HL-60 (cell line): ENCODE measurements around the gene NR3C1.

Source experiments
- DNase-seq, 2 experiments: peaks; one replicate each; pipeline ENCODE4 v3.0.0-alpha.2; 2010 to 2020; ENCODE audit warnings: low read depth in 1 of 2, low spot score in 1 of 2
- H3K27ac ChIP-seq: fragments of 250-450 bp; sonication (Bioruptor Pico); replicated peaks from 2 replicates; pipeline ENCODE4 v1.5.1; 2020; ENCODE audit warnings: mild to moderate bottlenecking, moderate library complexity
- H3K27me3 ChIP-seq: fragments of 250-450 bp; sonication (Bioruptor Pico); 2 replicates; pipeline ENCODE4 v1.5.1; 2021; ENCODE audit warnings: mild to moderate bottlenecking, moderate library complexity; ENCODE audit not compliant: insufficient read depth, poor library complexity, severe bottlenecking
- H3K4me3 ChIP-seq: replicated peaks from 2 replicates; pipeline ENCODE4 v1.5.1; 2011; ENCODE audit warnings: mild to moderate bottlenecking, control low read depth, low read length; ENCODE audit not compliant: insufficient read depth
- CTCF ChIP-seq: IDR thresholded peaks from one replicate; pipeline ENCODE4 v1.5.1; 2011; ENCODE audit warnings: low read length, control low read depth, inconsistent platforms; ENCODE audit not compliant: insufficient read depth
- GABPA ChIP-seq: IDR thresholded peaks from 2 replicates; pipeline ENCODE4 v1.6.1; 2012; ENCODE audit warnings: low read depth
- POLR2AphosphoS5 ChIP-seq: IDR thresholded peaks from 2 replicates; pipeline ENCODE4 v1.6.1; 2012; ENCODE audit warnings: low read depth
- SPI1 ChIP-seq: IDR thresholded peaks from 2 replicates; pipeline ENCODE4 v1.6.1; 2012; ENCODE audit warnings: low read depth, mild to moderate bottlenecking, borderline replicate concordance
- TF ChIP-seq, protein P1 (sequence below): IDR thresholded peaks from 2 replicates; pipeline ENCODE4 v1.6.1; 2012; ENCODE audit warnings: low read depth; ENCODE audit not compliant: insufficient replicate concordance

The NR3C1 gene

DNA sequence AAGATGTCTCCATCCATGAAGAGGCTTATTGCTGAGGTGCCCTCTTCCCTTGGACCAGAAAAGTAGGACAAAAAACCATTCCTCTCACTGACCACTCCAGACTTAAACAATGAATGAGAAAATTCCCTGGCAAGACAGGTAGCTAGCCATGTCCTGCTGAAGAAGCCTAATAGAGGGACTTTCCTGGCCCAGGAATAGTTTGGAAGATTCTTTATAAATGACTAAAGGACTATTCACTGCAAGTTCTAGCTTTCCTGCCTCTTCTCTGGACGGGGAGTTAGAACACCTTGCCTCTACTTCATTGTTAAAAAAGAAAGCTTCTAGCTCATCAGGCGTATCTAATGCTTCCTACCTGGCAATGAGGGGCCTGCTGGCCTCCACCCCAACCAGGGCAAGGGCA lies 153.6 kb downstream of the NR3C1 start:
- TF ChIP-seq SPI1: no peak
- TF ChIP-seq, protein P1, sequence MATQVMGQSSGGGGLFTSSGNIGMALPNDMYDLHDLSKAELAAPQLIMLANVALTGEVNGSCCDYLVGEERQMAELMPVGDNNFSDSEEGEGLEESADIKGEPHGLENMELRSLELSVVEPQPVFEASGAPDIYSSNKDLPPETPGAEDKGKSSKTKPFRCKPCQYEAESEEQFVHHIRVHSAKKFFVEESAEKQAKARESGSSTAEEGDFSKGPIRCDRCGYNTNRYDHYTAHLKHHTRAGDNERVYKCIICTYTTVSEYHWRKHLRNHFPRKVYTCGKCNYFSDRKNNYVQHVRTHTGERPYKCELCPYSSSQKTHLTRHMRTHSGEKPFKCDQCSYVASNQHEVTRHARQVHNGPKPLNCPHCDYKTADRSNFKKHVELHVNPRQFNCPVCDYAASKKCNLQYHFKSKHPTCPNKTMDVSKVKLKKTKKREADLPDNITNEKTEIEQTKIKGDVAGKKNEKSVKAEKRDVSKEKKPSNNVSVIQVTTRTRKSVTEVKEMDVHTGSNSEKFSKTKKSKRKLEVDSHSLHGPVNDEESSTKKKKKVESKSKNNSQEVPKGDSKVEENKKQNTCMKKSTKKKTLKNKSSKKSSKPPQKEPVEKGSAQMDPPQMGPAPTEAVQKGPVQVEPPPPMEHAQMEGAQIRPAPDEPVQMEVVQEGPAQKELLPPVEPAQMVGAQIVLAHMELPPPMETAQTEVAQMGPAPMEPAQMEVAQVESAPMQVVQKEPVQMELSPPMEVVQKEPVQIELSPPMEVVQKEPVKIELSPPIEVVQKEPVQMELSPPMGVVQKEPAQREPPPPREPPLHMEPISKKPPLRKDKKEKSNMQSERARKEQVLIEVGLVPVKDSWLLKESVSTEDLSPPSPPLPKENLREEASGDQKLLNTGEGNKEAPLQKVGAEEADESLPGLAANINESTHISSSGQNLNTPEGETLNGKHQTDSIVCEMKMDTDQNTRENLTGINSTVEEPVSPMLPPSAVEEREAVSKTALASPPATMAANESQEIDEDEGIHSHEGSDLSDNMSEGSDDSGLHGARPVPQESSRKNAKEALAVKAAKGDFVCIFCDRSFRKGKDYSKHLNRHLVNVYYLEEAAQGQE: no peak
- no peak for TF ChIP-seq GABPA
- TF ChIP-seq POLR2AphosphoS5: no peak
- TF ChIP-seq CTCF: no peak
- no peak overlapping the region for H3K4me3 ChIP-seq
- no peaks in the 10 kb centered on the region for H3K27me3 ChIP-seq
- no peak for DNase-seq
- H3K27ac ChIP-seq: no peak overlapping the region

GRCh38 chr5:143248822-143249579 lies 154.5 kb downstream of the NR3C1 start:
- Histone ChIP-seq H3K4me3 (no peak overlapping the region), H3K27me3 (no peaks in the 10 kb centered on the region), H3K27ac (no peak overlapping the region)
- DNase-seq: no peak
- no peak for TF ChIP-seq CTCF
- TF ChIP-seq GABPA: no peak
- no peak for TF ChIP-seq POLR2AphosphoS5
- TF ChIP-seq, protein P1: no peak
- no peak for TF ChIP-seq SPI1

DNA sequence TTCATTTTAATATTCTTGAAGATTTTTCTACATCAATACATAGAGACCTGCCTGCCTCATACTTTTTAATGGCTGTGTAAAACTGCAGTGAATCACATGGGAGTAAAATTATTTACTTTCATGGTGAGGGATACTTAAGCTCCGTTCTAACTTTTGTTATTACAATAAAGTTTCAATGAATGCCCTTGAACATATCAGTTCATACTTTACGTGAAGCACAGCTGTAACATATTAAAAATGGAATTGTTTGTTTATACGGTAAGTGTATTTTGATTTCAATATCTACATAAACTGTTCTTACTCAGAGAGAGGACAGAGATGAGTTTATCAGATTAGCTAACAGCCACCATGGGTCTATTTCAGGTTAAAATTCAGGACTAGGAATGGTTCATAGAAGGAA lies 155.1 kb downstream of the NR3C1 start:
- no peak overlapping the region for H3K27ac ChIP-seq
- no peak for DNase-seq
- no peak for TF ChIP-seq POLR2AphosphoS5
- TF ChIP-seq GABPA: no peak
- TF ChIP-seq, protein P1: no peak
- TF ChIP-seq SPI1: no peak
- no peak for TF ChIP-seq CTCF
- no peaks in the 10 kb centered on the region for H3K27me3 ChIP-seq
- no peak overlapping the region for H3K4me3 ChIP-seq
